ENCODE data around the gene STH.

The STH gene

GRCh38 chr17:45997624-45998023 lies 1.4 kb upstream of the STH start:
- Histone ChIP-seq H3K27ac (ENCODE audit: low read depth, low read length) (no peak overlapping the region), H3K79me2 (ENCODE audit: insufficient read depth, low read length) (no peaks in the 10 kb centered on the region), H3K36me3 (ENCODE audit: low read length) (no peaks in the 10 kb centered on the region), H3K4me2 (ENCODE audit: low read depth, low read length, poor library complexity, severe bottlenecking) (no peak overlapping the region), H3K9ac (ENCODE audit: low read length) (no peak overlapping the region), H3K9me2 (replicated peaks; ENCODE audit: insufficient read depth, low read length) (no peaks in the 10 kb centered on the region), H4K20me1 (ENCODE audit: low read depth, low read length) (no peaks in the 10 kb centered on the region), H3K27me3 (ENCODE audit: low read length) (no peaks in the 10 kb centered on the region), H2AFZ (ENCODE audit: low read depth, low read length, severe bottlenecking) (no peak overlapping the region), H3K4me3 (ENCODE audit: insufficient read depth, low read length, poor library complexity, severe bottlenecking) (no peak overlapping the region), H3F3A (ENCODE audit: insufficient read depth) (no peaks in the 10 kb centered on the region), H3K9me3 (ENCODE audit: insufficient read depth, low read length) (no peaks in the 10 kb centered on the region)
- TF ChIP-seq CTCF (IDR thresholded peaks at IDR 0.05; ENCODE audit: insufficient read depth, low read length, poor library complexity, severe bottlenecking), result no peak
- no peak for TF ChIP-seq EZH2phosphoT487 (conservative IDR thresholded peaks at IDR 0.05; ENCODE audit: low read length)

- no peaks in the 10 kb centered on the region for H3F3A ChIP-seq (ENCODE audit: insufficient read depth)
- no peak overlapping the region for H3K4me3 ChIP-seq (ENCODE audit: insufficient read depth, low read length, poor library complexity, severe bottlenecking)
- no peaks in the 10 kb centered on the region for H3K27me3 ChIP-seq (ENCODE audit: low read length)
- H3K36me3 ChIP-seq (ENCODE audit: low read length), result no peaks in the 10 kb centered on the region
- no peak overlapping the region for H2AFZ ChIP-seq (ENCODE audit: low read depth, low read length, severe bottlenecking)
- no peak overlapping the region for H3K4me2 ChIP-seq (ENCODE audit: low read depth, low read length, poor library complexity, severe bottlenecking)
- H3K9ac ChIP-seq (ENCODE audit: low read length), result no peak overlapping the region
- no peaks in the 10 kb centered on the region for H3K79me2 ChIP-seq (ENCODE audit: insufficient read depth, low read length)
- H4K20me1 ChIP-seq (ENCODE audit: low read depth, low read length), result no peaks in the 10 kb centered on the region
- no peak overlapping the region for H3K27ac ChIP-seq (ENCODE audit: low read depth, low read length)
- H3K9me3 ChIP-seq (ENCODE audit: insufficient read depth, low read length), result no peaks in the 10 kb centered on the region
- TF ChIP-seq CTCF (IDR thresholded peaks at IDR 0.05; ENCODE audit: insufficient read depth, low read length, poor library complexity, severe bottlenecking) (no peak), EZH2phosphoT487 (conservative IDR thresholded peaks at IDR 0.05; ENCODE audit: low read length) (no peak)
- no peaks in the 10 kb centered on the region for H3K9me2 ChIP-seq (replicated peaks; ENCODE audit: insufficient read depth, low read length)
Observed at GRCh38 chr17:45999900-46000290, 845 bp downstream of the STH start.

- Histone ChIP-seq H3K27ac (ENCODE audit: low read depth, low read length) (no peak overlapping the region), H4K20me1 (ENCODE audit: low read depth, low read length) (no peaks in the 10 kb centered on the region), H3F3A (ENCODE audit: insufficient read depth) (no peaks in the 10 kb centered on the region), H3K4me3 (ENCODE audit: insufficient read depth, low read length, poor library complexity, severe bottlenecking) (no peak overlapping the region), H3K79me2 (ENCODE audit: insufficient read depth, low read length) (no peaks in the 10 kb centered on the region), H3K9me2 (replicated peaks; ENCODE audit: insufficient read depth, low read length) (no peaks in the 10 kb centered on the region), H3K9ac (ENCODE audit: low read length) (no peak overlapping the region), H3K27me3 (ENCODE audit: low read length) (no peaks in the 10 kb centered on the region), H3K9me3 (ENCODE audit: insufficient read depth, low read length) (no peaks in the 10 kb centered on the region), H3K36me3 (ENCODE audit: low read length) (no peaks in the 10 kb centered on the region), H3K4me2 (ENCODE audit: low read depth, low read length, poor library complexity, severe bottlenecking) (no peak overlapping the region), H2AFZ (ENCODE audit: low read depth, low read length, severe bottlenecking) (no peak overlapping the region)
- no peak for TF ChIP-seq EZH2phosphoT487 (conservative IDR thresholded peaks at IDR 0.05; ENCODE audit: low read length)
- no peak for TF ChIP-seq CTCF (IDR thresholded peaks at IDR 0.05; ENCODE audit: insufficient read depth, low read length, poor library complexity, severe bottlenecking)
Observed at GRCh38 chr17:46000292-46000691, 1.2 kb downstream of the STH start.

- no peaks in the 10 kb centered on the region for H3K9me2 ChIP-seq (replicated peaks; ENCODE audit: insufficient read depth, low read length)
- H3K9ac ChIP-seq (ENCODE audit: low read length), result no peak overlapping the region
- TF ChIP-seq CTCF (IDR thresholded peaks at IDR 0.05; ENCODE audit: insufficient read depth, low read length, poor library complexity, severe bottlenecking) (no peak), EZH2phosphoT487 (conservative IDR thresholded peaks at IDR 0.05; ENCODE audit: low read length) (no peak)
- no peak overlapping the region for H3K4me2 ChIP-seq (ENCODE audit: low read depth, low read length, poor library complexity, severe bottlenecking)
- H3K4me3 ChIP-seq (ENCODE audit: insufficient read depth, low read length, poor library complexity, severe bottlenecking), result no peak overlapping the region
- no peaks in the 10 kb centered on the region for H3K27me3 ChIP-seq (ENCODE audit: low read length)
- no peaks in the 10 kb centered on the region for H3K9me3 ChIP-seq (ENCODE audit: insufficient read depth, low read length)
- no peaks in the 10 kb centered on the region for H4K20me1 ChIP-seq (ENCODE audit: low read depth, low read length)
- no peak overlapping the region for H3K27ac ChIP-seq (ENCODE audit: low read depth, low read length)
- H3K79me2 ChIP-seq (ENCODE audit: insufficient read depth, low read length), result no peaks in the 10 kb centered on the region
- no peaks in the 10 kb centered on the region for H3F3A ChIP-seq (ENCODE audit: insufficient read depth)
- H2AFZ ChIP-seq (ENCODE audit: low read depth, low read length, severe bottlenecking), result no peak overlapping the region
- H3K36me3 ChIP-seq (ENCODE audit: low read length), result no peaks in the 10 kb centered on the region
Observed at GRCh38 chr17:46000757-46001156, 1.7 kb downstream of the STH start.

Data from SU-DHL-6 (cell line).